Stimulated activated CD4-positive, alpha-beta T cell treated with anti-CD3 and anti-CD28 coated beads, Interleukin-15, amount 100 ng/mL, for 24 hours (primary cell): ENCODE measurements around the gene ADAD2.

Experiments
- DNase-seq: peaks from one replicate; pipeline ENCODE4 v3.0.0-alpha.2; 2020

The ADAD2 gene

GRCh38 chr16:84226026-84226425 lies 35.1 kb downstream of the ADAD2 start:
- DNase-seq, result no peak

GRCh38 chr16:84227548-84227947 lies 36.6 kb downstream of the ADAD2 start:
- no peak for DNase-seq

DNA sequence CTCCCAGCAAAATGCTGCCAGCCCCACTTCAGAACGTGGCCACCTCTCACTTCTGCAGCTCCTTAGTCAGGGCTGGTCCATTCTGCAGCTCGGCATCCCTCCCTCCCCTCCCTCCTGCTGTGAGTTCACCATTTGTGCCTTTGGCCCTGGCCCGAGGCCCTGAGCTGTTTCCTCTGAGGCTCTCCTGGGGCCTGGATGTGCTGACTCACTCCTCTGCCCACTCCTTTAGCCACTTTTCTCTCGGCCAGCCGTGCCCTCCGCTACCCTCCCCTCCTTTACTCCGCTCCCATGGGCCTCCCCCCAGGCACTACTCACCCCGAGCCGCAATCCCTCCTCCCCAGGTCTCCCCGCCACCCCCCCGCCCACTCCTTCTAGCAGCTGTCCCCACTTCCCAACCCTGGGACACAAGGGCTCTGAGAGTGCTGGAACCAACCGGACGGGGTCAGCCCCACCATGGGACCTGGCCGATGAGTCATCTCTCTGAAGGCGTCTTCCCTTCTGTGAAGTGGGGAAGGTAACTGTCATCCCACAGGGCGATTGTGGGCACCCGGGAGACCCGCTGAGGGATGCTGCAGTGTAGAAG lies 37.4 kb downstream of the ADAD2 start:
- no peak for DNase-seq

GRCh38 chr16:84229471-84229870 lies 38.5 kb downstream of the ADAD2 start:
- no peak for DNase-seq

DNA sequence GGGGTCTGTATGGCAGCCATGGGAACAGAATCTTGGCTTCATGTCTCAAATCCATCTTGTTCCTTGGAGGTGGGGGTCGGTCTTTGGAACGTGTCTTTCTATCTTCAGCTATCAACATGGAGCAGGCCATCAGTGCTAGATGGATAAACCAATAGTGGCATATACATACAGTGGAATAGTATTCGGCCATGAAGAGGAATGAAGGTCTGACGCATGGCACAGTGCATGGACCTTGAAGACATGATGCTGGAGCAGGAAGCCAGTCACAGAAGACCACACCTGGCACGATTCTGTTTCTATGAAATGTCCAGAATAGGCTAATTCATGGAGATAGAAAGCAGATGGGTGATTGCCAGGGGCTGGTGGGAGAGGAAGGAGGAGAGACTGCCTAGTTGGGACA lies 41.1 kb downstream of the ADAD2 start:
- DNase-seq, result no peak

GRCh38 chr16:84232969-84233368 lies 42.0 kb downstream of the ADAD2 start:
- no peak for DNase-seq

DNA sequence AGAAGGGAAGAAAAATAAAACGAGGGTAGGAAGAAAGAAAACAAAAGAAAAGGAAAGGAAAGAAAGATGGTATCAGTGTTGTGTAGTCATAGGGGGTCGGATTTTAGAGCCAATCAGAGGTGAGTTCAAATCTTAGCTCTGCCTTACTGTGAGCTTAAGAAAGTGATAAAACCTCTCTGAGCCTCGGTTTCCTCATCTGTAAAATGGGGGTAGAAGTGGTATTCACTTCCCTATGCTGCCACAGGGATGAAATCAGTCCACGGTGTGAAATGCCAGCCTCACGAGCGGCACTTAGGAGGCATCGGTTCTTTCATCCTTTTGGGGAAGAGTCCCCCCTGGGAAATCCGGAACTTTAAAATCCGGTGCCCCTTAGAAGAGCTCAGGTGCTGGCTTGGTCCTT lies 42.8 kb downstream of the ADAD2 start:
- DNase-seq, result no peak

- no peak for DNase-seq
Observed at GRCh38 chr16:84234321-84235241, 43.6 kb downstream of the ADAD2 start.

DNA sequence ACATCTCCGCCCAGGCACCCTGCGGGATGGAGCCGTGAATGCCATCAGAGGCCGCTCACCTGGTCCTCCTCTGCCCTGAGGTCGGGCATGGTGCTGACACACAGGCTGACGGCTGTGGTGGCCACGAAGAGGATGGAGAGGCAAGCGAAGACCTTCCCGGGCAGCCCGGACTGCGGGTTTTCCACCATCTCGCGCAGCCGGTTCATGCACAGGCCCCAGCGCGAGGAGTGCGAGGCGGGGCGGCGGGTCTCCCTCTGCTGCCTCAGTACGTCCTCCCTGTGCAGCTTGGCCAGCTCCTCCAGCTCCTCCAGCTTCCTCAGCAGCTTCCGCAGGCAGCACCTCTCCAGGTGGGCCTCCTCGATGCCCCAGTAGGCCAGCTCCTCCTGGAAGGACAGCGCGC lies 45.7 kb downstream of the ADAD2 start:
- no peak for DNase-seq

DNA sequence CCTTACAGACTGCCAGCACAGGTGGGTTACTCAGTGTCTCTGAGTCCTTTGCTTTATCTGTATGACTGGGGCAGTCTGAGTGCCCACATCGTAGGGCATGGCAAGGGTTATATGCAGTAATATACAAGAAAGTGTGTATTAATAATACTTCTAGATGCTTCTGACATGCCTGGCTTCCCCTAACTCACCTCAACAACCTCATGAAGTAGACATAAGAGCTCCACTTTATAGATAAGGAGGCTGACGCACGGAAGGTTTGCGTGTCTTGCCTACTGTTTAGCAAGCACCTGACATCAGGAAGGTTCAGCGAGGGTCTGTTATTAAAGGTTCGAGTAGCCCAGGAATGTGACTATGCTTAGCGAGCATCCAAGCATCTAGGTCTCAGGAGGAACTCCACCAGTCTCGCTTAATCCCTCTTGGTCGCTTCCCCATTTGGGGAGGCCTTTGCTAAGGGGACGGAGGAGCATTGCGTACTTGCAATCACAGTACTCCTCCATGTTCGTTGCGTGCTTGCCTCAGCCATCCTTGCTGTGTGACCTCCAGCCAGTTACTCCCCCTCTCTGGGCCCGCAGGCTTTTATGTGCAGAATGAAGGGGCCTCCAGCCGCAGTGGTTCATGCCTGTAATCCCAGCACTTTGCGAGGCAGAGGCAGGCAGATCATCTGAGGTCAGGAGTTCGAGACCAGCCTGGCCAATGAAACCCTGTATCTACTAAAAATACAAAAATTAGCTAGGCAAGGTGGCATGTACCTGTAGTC lies 47.2 kb downstream of the ADAD2 start:
- no peak for DNase-seq

DNA sequence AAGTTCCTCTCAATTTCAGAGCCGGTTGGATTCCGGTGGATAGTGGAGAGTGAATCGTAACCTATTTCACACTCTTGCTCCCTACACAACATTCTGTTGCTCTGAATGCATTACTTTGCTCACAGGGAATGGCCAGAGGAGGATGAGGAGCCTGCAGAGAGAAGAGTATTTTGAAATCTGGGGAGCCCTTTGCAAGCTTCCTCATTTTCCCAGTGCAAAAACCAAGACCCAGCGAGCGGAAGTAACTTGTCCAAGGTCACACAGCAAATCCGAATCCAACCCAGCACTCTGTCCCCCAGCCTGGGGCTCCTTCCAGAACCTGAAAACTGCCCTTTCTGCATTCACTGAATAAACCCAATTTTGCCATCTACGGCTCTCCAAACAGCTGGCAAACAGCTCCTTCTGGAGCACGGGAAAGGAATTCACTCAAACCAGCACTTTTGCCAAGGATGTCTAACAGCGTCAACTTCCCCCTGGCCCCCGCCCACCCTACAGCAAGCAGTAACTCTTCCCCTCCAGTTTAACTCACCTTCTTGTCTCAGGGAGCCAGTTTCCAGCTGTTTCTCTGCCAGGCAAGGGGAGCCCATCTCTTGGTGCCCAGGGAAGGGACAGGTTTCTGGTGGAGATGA lies 48.3 kb downstream of the ADAD2 start:
- no peak for DNase-seq

DNA sequence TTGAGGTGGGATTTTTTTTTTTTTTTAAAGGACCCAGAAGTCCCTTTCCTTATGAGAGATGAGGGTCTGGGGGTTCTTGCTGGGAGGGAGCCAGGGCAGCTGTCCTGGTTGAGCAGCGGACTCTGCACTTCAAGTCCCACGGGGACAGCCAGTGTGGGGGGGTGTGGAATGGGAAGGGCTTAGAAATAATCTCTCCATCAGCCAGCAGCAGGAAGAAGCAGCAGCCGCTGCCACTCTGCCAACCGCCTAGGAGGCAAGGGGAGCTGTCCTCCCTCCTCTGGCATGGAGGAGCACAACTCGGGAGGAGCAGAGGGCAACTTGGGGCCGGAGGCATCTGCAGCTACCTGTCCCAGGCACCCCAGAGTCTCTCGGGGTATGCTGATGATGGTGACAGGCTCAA lies 49.0 kb downstream of the ADAD2 start, which contains the start of gene KCNG4:
Gene KCNG4 (minus strand): TSS at position 104 of the 400 bp plus-strand sequence. CDS start 2,527 bp downstream, outside the sequence.
- DNase-seq, result no peak

DNA sequence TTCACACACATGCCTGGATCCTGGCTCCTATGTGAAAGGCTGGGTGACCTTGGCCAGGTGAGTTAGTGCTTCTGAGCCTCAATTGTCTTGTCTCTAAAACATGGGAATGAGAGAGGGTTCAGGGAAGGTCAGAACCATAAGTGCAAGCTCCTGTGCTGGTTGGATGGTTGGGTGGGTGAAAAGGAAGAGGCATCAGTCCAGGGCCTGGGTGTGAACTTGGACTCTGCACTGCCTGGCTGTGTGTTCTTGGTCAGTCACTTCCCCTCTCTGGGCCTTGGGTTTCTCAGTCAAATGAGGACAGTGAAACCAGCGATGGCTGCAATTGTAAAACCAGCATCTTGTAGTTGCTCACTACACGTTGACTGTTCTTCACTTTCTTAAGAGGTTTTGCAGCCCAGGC lies 49.5 kb downstream of the ADAD2 start:
- DNase-seq, result no peak

- DNase-seq, result no peak
Observed at GRCh38 chr16:84241778-84242177, 50.8 kb downstream of the ADAD2 start.

GRCh38 chr16:84242839-84243238 lies 51.9 kb downstream of the ADAD2 start:
- no peak for DNase-seq

DNA sequence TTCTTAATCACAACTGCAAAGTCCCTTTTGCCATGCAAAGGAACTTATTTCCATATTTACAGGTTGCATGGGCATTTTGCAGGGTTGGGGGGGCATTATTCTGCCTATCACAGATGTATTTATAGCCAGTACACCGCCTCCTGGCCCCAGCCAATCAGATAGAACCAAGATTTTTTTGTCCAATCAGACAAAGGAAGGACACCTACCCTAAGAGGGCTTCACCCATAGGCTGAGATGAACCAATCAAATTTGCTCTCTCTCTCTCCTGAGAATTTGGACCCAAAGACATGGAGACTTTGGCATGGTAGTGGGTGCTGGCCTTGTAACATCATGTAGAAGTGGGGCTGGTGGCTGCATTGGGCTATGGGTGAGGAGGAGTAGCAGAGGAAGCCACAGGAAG lies 52.8 kb downstream of the ADAD2 start:
- DNase-seq, result no peak

DNA sequence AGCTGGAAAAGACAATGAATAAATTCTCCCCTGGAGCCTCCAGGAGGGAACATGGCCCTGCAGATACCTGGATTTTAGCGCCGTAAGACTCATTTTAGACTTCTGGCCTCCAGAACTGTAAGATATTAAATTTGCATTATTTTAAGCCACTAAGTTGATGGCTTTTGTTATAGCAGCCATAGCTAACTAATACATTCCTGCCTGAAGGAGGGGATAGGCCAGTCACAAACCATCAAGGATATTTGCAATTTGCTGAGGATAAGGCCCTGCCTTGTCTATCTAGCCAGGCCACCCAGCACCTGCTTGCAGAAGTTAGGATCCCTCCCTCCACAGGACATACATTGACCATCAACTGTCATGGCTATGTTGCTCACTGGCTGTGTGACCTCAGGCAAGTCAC lies 53.8 kb downstream of the ADAD2 start:
- no peak for DNase-seq

- no peak for DNase-seq
Observed at GRCh38 chr16:84245956-84246678, 55.2 kb downstream of the ADAD2 start.

DNA sequence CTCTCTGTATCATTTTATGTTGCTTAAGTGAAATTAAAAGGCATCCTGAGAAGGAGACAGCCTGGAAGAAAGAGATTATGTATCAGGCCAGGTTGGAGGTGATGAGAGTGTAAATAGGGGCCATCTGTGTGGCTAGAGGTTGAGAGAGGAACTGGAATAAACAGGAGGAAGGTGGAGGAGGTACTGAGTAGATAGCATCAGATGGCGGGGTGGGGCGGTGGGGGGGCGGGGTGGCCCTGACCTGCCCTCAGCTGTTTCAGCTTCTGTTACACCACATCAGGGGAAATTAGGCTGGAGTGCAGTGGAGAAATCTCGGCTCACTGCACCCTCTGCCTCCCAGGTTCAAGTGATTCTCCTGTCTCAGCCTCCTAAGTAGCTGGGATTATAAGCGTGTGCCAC lies 55.7 kb downstream of the ADAD2 start:
- no peak for DNase-seq
